Measurements from ENCODE around the gene TNFAIP2. TPM values are rescaled to one million over a fixed set of nuclear protein-coding genes. Genes with fewer than 3 reads are reported as not detected.
A peak's percentile ranks its signal among the peaks of the same experiment; 100 is the strongest.

The TNFAIP2 gene
- total RNA-seq, 1 donor from 2014 or later: 64.3 TPM

GRCh38 chr14:103094406-103095209 is 28.7 kb upstream of the TNFAIP2 start, which contains the start of gene EXOC3L4:
Gene EXOC3L4, plus strand, starts transcription at chr14:103094725. Its CDS starts 5,495 bp downstream, at chr14:103100220.
- DNase-seq (ENCODE audit: low read depth in 2 of 2): no peak

GRCh38 chr14:103095210-103095778 is 28.0 kb upstream of the TNFAIP2 start:
- DNase-seq (ENCODE audit: low read depth in 2 of 2): no peak

- no peak for DNase-seq (ENCODE audit: low read depth in 2 of 2)
These were observed 26.9 kb upstream of the TNFAIP2 start for GRCh38 chr14:103096387-103096786.

- no peak for DNase-seq (ENCODE audit: low read depth in 2 of 2)
These were observed 25.8 kb upstream of the TNFAIP2 start for GRCh38 chr14:103097244-103097993.

GRCh38 chr14:103097994-103098957 is 25.0 kb upstream of the TNFAIP2 start:
- no peak for DNase-seq (ENCODE audit: low read depth in 2 of 2)

GRCh38 chr14:103099081-103099732 is 24.1 kb upstream of the TNFAIP2 start:
- DNase-seq (ENCODE audit: low read depth in 2 of 2): no peak

- no peak for DNase-seq (ENCODE audit: low read depth in 2 of 2)
These were observed 23.5 kb upstream of the TNFAIP2 start for GRCh38 chr14:103099733-103100280.

GRCh38 chr14:103100281-103101121 is 22.8 kb upstream of the TNFAIP2 start:
- DNase-seq (ENCODE audit: low read depth in 2 of 2): no peak

- DNase-seq (ENCODE audit: low read depth in 2 of 2): no peak
These were observed 21.9 kb upstream of the TNFAIP2 start for GRCh38 chr14:103101257-103101962.

GRCh38 chr14:103101963-103102688 is 21.1 kb upstream of the TNFAIP2 start:
- peak in 1 of 2 donors; percentile 46 for DNase-seq (ENCODE audit: low read depth in 2 of 2)

GRCh38 chr14:103102689-103103260 is 20.5 kb upstream of the TNFAIP2 start:
- DNase-seq (ENCODE audit: low read depth in 2 of 2): no peak

GRCh38 chr14:103103461-103104388 is 19.5 kb upstream of the TNFAIP2 start:
- peak in 1 of 2 donors; percentile 25 for DNase-seq (ENCODE audit: low read depth in 2 of 2)

- DNase-seq (ENCODE audit: low read depth in 2 of 2): no peak
These were observed 18.9 kb upstream of the TNFAIP2 start for GRCh38 chr14:103104389-103104653.

GRCh38 chr14:103104654-103105452 is 18.4 kb upstream of the TNFAIP2 start:
- DNase-seq (ENCODE audit: low read depth in 2 of 2): peak in 1 of 2 donors; percentile 45

- no peak for DNase-seq (ENCODE audit: low read depth in 2 of 2)
These were observed 17.6 kb upstream of the TNFAIP2 start for GRCh38 chr14:103105580-103106150.

- DNase-seq (ENCODE audit: low read depth in 2 of 2): no peak
These were observed 15.8 kb upstream of the TNFAIP2 start for GRCh38 chr14:103107455-103107854.
